ENCODE results near the gene DYNLT2. TPM values are rescaled to one million over a fixed set of nuclear protein-coding genes. Genes with fewer than 3 reads are reported as not detected.
A peak's percentile ranks its signal among the peaks of the same experiment; 100 is the strongest.

Gene DYNLT2
- 1 to 10 TPM; 2.0 to 2.4 TPM for total RNA-seq

- peaks cover 2% of the 10 kb centered on the region for H3K9me3 Mint-ChIP-seq (ENCODE audit: low read depth)
- ATAC-seq (peak; percentile 96), DNase-seq (peak; percentile 96)
- no peaks in the 10 kb centered on the region for H3K27me3 Mint-ChIP-seq
- intact Hi-C loops (cut with DNase I, micrococcal nuclease), result loop anchor here (1.0 to 10.0 kb wide), 9 partner anchors 27 to 857 kb away; partner anchors contain the start of genes C6orf120 (in 2 of the 2), TBP (in 2 of the 2), WDR27 (in 2 of the 2) and FAM120B (in 1 of the 2)
- H3K4me3 Mint-ChIP-seq, result peak within 1 kb of the TSS; percentile 95
- H3K4me1 Mint-ChIP-seq, result peaks cover 23% of the 10 kb centered on the region
- ChIA-PET CTCF (interaction anchor here (0.6 to 3.1 kb wide), 4 partner anchors 10 to 844 kb away, joined by 3 to 15 read pairs (median 3); no protein-coding TSS in a partner anchor), POLR2A (interaction anchor here (0.8 to 3.7 kb wide), 3 partner anchors 27 to 50 kb away, joined by 3 to 14 read pairs (median 3); partner anchors contain the start of genes C6orf120, PHF10 and WDR27)
- H3K27ac Mint-ChIP-seq, result peak within 1 kb of the TSS; percentile 97
- peaks cover 29% of the 10 kb centered on the region for H3K36me3 Mint-ChIP-seq (ENCODE audit: low read depth)
Measured at GRCh38 chr6:169751242-169752073, at the start of gene DYNLT2, which contains the start of gene ERMARD. Gene DYNLT2 (minus strand): TSS chr6:169751572. CDS start chr6:169751458, 114 bp downstream. Gene ERMARD (plus strand): TSS chr6:169751622. CDS start chr6:169751658, 36 bp downstream.

- Mint-ChIP-seq H3K4me1 (peaks cover 29% of the 10 kb centered on the region), H3K4me3 (no peak overlapping the region), H3K27ac (no peak overlapping the region), H3K27me3 (peaks cover 37% of the 10 kb centered on the region), H3K9me3 (ENCODE audit: low read depth) (no peaks in the 10 kb centered on the region), H3K36me3 (ENCODE audit: low read depth) (no peaks in the 10 kb centered on the region)
- ChIA-PET CTCF (no interaction called here), POLR2A (no interaction called here)
- DNase-seq (peak; percentile 32), ATAC-seq (peak; percentile 52)
- intact Hi-C loops (cut with DNase I, micrococcal nuclease), result no loop called here
Measured at GRCh38 chr6:169800668-169801395, 49.5 kb upstream of the DYNLT2 start.

DNA sequence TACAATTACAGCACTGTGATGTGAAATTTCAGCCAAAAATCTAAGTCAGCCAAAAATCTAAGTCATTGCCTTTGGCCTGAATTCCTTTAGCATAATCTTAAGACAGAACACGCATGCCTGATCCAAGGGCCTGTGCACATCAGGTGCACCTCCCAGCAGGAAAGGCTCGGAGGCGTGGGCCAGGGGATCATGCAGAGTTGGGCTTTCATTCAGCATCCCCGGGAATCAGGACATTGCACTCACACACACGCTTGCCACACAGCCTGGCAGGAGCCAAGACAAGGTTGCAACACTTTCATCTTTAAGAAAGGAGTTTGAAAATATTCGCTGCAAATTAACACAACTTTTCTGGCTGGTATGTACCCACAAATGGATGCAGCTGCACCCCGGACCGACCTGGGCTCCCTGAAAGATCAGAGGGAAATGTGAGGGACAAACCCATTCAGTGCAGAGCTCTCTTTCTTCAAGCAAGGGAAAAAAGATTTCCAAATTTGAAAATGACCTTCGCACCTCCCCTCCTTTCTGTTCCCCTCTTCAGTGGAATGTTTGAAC, 48.8 kb upstream of the DYNLT2 start:
- DNase-seq (no peak), ATAC-seq (no peak)
- Mint-ChIP-seq H3K4me1 (peaks cover 22% of the 10 kb centered on the region), H3K27me3 (peaks cover 30% of the 10 kb centered on the region), H3K36me3 (ENCODE audit: low read depth) (no peaks in the 10 kb centered on the region), H3K9me3 (ENCODE audit: low read depth) (no peaks in the 10 kb centered on the region), H3K4me3 (no peak overlapping the region), H3K27ac (no peak overlapping the region)
- ChIA-PET CTCF (interaction anchor here (0.6 kb wide), 1 partner anchor 790 kb away, joined by 3 read pairs; no protein-coding TSS in a partner anchor), POLR2A (no interaction called here)
- intact Hi-C loops (cut with DNase I, micrococcal nuclease), result no loop called here

DNA sequence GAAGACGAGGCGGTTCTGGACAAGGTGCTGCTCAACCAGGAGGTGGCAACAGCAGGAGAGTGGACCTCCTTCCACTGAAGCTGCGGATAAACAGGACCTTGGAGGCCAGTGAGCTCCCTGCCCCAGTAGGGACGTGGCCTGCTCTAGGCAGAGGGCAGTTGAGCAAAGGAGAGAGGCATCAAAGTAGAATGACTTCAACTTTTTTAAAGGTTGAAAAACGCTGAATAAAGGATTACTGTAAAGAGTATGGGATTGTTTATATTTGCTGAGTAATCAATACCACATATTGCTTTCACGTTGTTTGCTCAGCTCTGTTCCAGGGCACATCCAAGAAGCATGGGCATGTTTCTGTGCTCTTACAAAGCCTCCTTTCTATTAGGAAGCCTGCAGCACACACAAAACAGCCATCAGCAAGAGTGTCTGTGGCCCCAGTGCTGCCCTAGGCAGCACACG, 48.1 kb upstream of the DYNLT2 start:
- H3K27me3 Mint-ChIP-seq, result peaks cover 23% of the 10 kb centered on the region
- POLR2A ChIA-PET, result no interaction called here

GRCh38 chr6:169798764-169799473, 47.5 kb upstream of the DYNLT2 start:
- H3K27me3 Mint-ChIP-seq, result peaks cover 17% of the 10 kb centered on the region

More for the DNA sequence above, 48.1 kb upstream of the DYNLT2 start:
- no peak for DNase-seq
- Mint-ChIP-seq H3K9me3 (ENCODE audit: low read depth) (no peaks in the 10 kb centered on the region), H3K4me1 (peaks cover 18% of the 10 kb centered on the region), H3K36me3 (ENCODE audit: low read depth) (no peaks in the 10 kb centered on the region), H3K4me3 (no peak overlapping the region), H3K27ac (no peak overlapping the region)
- no peak for ATAC-seq
- intact Hi-C loops (cut with DNase I, micrococcal nuclease), result no loop called here
- CTCF ChIA-PET, result interaction anchor here (1.0 kb wide), 1 partner anchor 108 kb away, joined by 3 read pairs; no protein-coding TSS in a partner anchor

DNA sequence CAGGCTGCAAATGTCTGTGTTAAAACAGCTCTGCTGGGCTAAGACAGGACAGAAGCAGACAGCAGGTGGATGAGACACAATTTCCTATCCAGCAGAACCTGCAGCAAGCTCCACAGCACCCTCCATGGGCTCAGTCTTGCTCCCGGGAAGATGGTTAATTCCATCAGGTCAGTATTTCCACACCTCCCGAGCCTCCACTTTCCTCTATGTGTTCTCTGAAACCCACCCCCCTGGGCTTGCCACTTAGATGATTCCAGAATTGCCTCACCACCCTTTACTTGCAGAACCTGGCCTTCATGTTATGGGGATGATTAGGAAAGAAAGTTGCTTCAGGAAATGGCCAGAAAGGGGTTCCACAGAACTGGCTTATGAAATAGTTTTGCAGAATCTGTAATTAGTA, 43.8 kb upstream of the DYNLT2 start:
- Mint-ChIP-seq H3K9me3 (ENCODE audit: low read depth) (no peaks in the 10 kb centered on the region), H3K27me3 (peaks cover 24% of the 10 kb centered on the region), H3K4me1 (peaks cover 11% of the 10 kb centered on the region), H3K27ac (no peak overlapping the region), H3K4me3 (no peak overlapping the region), H3K36me3 (ENCODE audit: low read depth) (no peaks in the 10 kb centered on the region)
- ATAC-seq (no peak), DNase-seq (no peak)
- intact Hi-C loops (cut with DNase I, micrococcal nuclease), result no loop called here
- ChIA-PET CTCF (interaction anchor here (1.1 to 1.4 kb wide), 3 partner anchors 20 to 1425 kb away, joined by 3 to 4 read pairs (median 4); no protein-coding TSS in a partner anchor), POLR2A (no interaction called here)

More at GRCh38 chr6:169798764-169799473, 47.5 kb upstream of the DYNLT2 start:
- ChIA-PET CTCF (interaction anchor here (1.0 to 1.3 kb wide), 2 partner anchors 9 to 108 kb away, joined by 3 to 6 read pairs; no protein-coding TSS in a partner anchor), POLR2A (no interaction called here)
- DNase-seq (no peak), ATAC-seq (no peak)
- intact Hi-C loops (cut with DNase I, micrococcal nuclease), result no loop called here
- no peak overlapping the region for H3K27ac Mint-ChIP-seq
- H3K9me3 Mint-ChIP-seq (ENCODE audit: low read depth), result no peaks in the 10 kb centered on the region
- no peak overlapping the region for H3K4me3 Mint-ChIP-seq
- H3K36me3 Mint-ChIP-seq (ENCODE audit: low read depth), result no peaks in the 10 kb centered on the region
- H3K4me1 Mint-ChIP-seq, result peaks cover 12% of the 10 kb centered on the region

- Mint-ChIP-seq H3K27me3 (peaks cover 24% of the 10 kb centered on the region), H3K27ac (no peak overlapping the region), H3K9me3 (ENCODE audit: low read depth) (no peaks in the 10 kb centered on the region), H3K4me1 (peaks cover 18% of the 10 kb centered on the region), H3K4me3 (no peak overlapping the region), H3K36me3 (ENCODE audit: low read depth) (no peaks in the 10 kb centered on the region)
- ChIA-PET POLR2A (no interaction called here), CTCF (interaction anchor here (1.1 to 2.5 kb wide), 4 partner anchors 11 to 723 kb away, joined by 3 to 17 read pairs (median 4); no protein-coding TSS in a partner anchor)
- ATAC-seq (no peak), DNase-seq (no peak)
- intact Hi-C loops (cut with DNase I, micrococcal nuclease), result loop anchor here in 1 of 2 experiments (5.0 kb wide), 1 partner anchor 498 kb away; the partner anchor contains the start of gene DLL1
Measured at GRCh38 chr6:169794317-169795055, 43.1 kb upstream of the DYNLT2 start.

GRCh38 chr6:169793408-169793807, 42.0 kb upstream of the DYNLT2 start:
- ChIA-PET POLR2A (no interaction called here), CTCF (interaction anchor here (0.6 to 2.5 kb wide), 3 partner anchors 12 to 96 kb away, joined by 3 to 17 read pairs (median 4); no protein-coding TSS in a partner anchor)
- DNase-seq (no peak), ATAC-seq (no peak)
- Mint-ChIP-seq H3K27me3 (peaks cover 18% of the 10 kb centered on the region), H3K9me3 (ENCODE audit: low read depth) (no peaks in the 10 kb centered on the region), H3K36me3 (ENCODE audit: low read depth) (no peaks in the 10 kb centered on the region), H3K27ac (no peak overlapping the region), H3K4me1 (peaks cover 18% of the 10 kb centered on the region), H3K4me3 (no peak overlapping the region)
- intact Hi-C loops (cut with DNase I, micrococcal nuclease), result loop anchor here in 1 of 2 experiments (5.0 kb wide), 1 partner anchor 499 kb away; the partner anchor contains the start of gene DLL1

DNA sequence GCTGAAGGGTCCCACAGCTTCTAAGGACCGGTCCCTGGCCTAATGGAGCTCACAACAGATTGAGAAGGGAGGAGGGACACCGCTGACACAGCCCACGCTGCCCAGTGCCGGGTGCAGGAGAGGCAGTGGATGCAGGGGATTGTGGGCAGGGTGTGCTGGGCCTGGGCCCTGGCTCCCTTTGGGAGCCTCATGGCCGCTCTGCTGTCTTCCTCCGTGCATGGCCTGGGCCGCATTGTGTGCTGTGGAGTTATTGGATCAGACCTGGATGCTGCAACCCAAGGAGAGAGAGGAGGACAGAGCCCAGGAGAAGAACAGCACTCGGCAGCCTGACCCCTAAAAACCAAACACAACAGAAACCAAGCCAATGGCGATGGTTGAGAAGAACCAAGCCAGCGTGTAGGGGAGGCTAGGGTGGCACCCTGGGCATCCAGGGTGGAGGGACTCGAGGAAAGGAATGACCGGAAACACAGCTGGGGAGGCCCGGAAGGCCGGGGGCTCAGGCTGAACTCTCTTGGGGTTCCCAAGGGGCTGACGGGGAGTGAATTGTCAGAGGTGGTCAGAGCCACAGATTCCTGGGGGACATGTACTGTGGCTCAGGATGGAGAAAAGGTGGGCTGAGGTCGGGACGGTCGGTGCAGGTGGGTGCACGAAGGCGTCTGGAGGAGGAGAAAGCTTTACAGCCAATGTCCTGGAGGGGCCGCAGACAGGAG, 41.1 kb upstream of the DYNLT2 start:
- Mint-ChIP-seq H3K27ac (no peak overlapping the region), H3K9me3 (ENCODE audit: low read depth) (no peaks in the 10 kb centered on the region), H3K36me3 (ENCODE audit: low read depth) (no peaks in the 10 kb centered on the region), H3K27me3 (peaks cover 12% of the 10 kb centered on the region), H3K4me1 (peaks cover 18% of the 10 kb centered on the region), H3K4me3 (no peak overlapping the region)
- no peak for ATAC-seq
- intact Hi-C loops (cut with DNase I, micrococcal nuclease), result loop anchor here in 1 of 2 experiments (5.0 kb wide), 1 partner anchor 500 kb away; the partner anchor contains the start of gene DLL1
- POLR2A ChIA-PET, result no interaction called here
- CTCF ChIA-PET, result interaction anchor here (0.6 to 2.5 kb wide), 2 partner anchors 13 to 610 kb away, joined by 3 to 17 read pairs; no protein-coding TSS in a partner anchor
- DNase-seq, result no peak

Data from activated CD4-positive, alpha-beta T cell treated with anti-CD3 and anti-CD28 coated beads for 36 hours (primary cell).